SK-N-SH (cell line): ENCODE data around the gene ATP6V1F. TPM values are rescaled to one million over a fixed set of nuclear protein-coding genes. Genes with fewer than 3 reads are reported as not detected.

Experiments used
- CTCF ChIA-PET: fragments of 300-600, 350-600 bp; formaldehyde crosslinking; extraction: SDS; loops from one replicate; lab custom pipeline; 2021; lab: Yijun Ruan, JAX
- POLR2A ChIA-PET: fragments of 350-600 bp; sonication (Branson Sonifier 250); formaldehyde crosslinking; extraction: SDS; loops from one replicate; lab custom pipeline; 2020; ENCODE audit warnings: antibody characterized with exemption, inconsistent platforms; lab: Yijun Ruan, JAX
- DNase-seq: peaks from one replicate; pipeline ENCODE4 v3.0.0; 2012
- H2AFZ ChIP-seq: fragments of 200-600 bp; sonication (generic); 2 replicates; pipeline ENCODE4 v1.8.1; 2016; ENCODE audit warnings: antibody characterized with exemption, mild to moderate bottlenecking, low read depth
- H3F3A ChIP-seq: fragments of 200-600 bp; sonication (generic); replicated peaks from 2 replicates; pipeline ENCODE3; 2016; ENCODE audit warnings: antibody characterized with exemption, mild to moderate bottlenecking; ENCODE audit not compliant: insufficient read depth
- H3K27ac ChIP-seq, 2 experiments: fragments of 200-500 bp in 1 of 2; fragments of 200-600 bp in 1 of 2; sonication (Bioruptor generic) in 1 of 2; sonication (generic), shearing (Covaris generic) in 1 of 2; 2 replicates each; pipeline versions ENCODE4 v1.5.1 to v1.6.1; 2014 to 2016; ENCODE audit warnings: low read depth in 2 of 2, inconsistent platforms in 1 of 2, low read length in 1 of 2, mild to moderate bottlenecking in 1 of 2, mixed read lengths in 1 of 2
- H3K27me3 ChIP-seq: fragments of 200-600 bp; sonication (generic), shearing (Covaris generic); 2 replicates; pipeline ENCODE4 v1.6.1; 2016; ENCODE audit warnings: mixed run types; ENCODE audit not compliant: insufficient read depth
- H3K36me3 ChIP-seq, 2 experiments: fragments of 200-500 bp in 1 of 2; fragments of 200-600 bp in 1 of 2; sonication (Bioruptor generic) in 1 of 2; sonication (generic) in 1 of 2; replicated peaks in 1 of 2; 2 replicates each; pipeline versions ENCODE3 to v1.5.1; 2014 to 2016; ENCODE audit warnings: low read length in 1 of 2, mild to moderate bottlenecking in 1 of 2; ENCODE audit not compliant: insufficient read depth in 2 of 2, control insufficient read depth in 1 of 2
- H3K4me1 ChIP-seq, 2 experiments: fragments of 200-500 bp in 1 of 2; fragments of 200-600 bp in 1 of 2; sonication (Bioruptor generic) in 1 of 2; sonication (generic), shearing (Covaris generic) in 1 of 2; 2 replicates each; pipeline versions ENCODE4 v1.5.1 to v1.6.1; 2014 to 2016; ENCODE audit warnings: low read depth in 1 of 2, low read length in 1 of 2, mixed run types in 1 of 2; ENCODE audit not compliant: insufficient read depth in 2 of 2, control insufficient read depth in 1 of 2
- H3K4me2 ChIP-seq: fragments of 200-600 bp; sonication (generic), shearing (Covaris generic); 2 replicates; pipeline ENCODE4 v1.6.1; 2017; ENCODE audit warnings: mixed run types
- H3K4me3 ChIP-seq, 2 experiments: fragments of 200-500 bp in 1 of 2; fragments of 200-600 bp in 1 of 2; sonication (Bioruptor generic) in 1 of 2; sonication (generic), shearing (Covaris generic) in 1 of 2; 2 replicates each; pipeline versions ENCODE4 v1.5.1 to v1.8.1; 2014 to 2016; ENCODE audit warnings: low read depth in 2 of 2, inconsistent platforms in 1 of 2, low read length in 1 of 2, mild to moderate bottlenecking in 1 of 2, mixed read lengths in 1 of 2, moderate library complexity in 1 of 2
- H3K79me2 ChIP-seq: fragments of 200-600 bp; sonication (generic); 2 replicates; pipeline ENCODE4 v1.8.1; 2017; ENCODE audit warnings: mild to moderate bottlenecking; ENCODE audit not compliant: insufficient read depth
- H3K9ac ChIP-seq: fragments of 200-600 bp; sonication (generic); 2 replicates; pipeline ENCODE4 v1.6.1; 2017; ENCODE audit warnings: mixed run types
- H3K9me2 ChIP-seq: fragments of 200-600 bp; sonication (generic); 2 replicates; pipeline ENCODE4 v1.6.1; 2017; ENCODE audit warnings: mixed run types
- H3K9me3 ChIP-seq: fragments of 200-600 bp; sonication (generic); 2 replicates; pipeline ENCODE4 v1.6.1; 2017; ENCODE audit warnings: mixed run types, mild to moderate bottlenecking, moderate library complexity
- H4K20me1 ChIP-seq: fragments of 200-600 bp; sonication (generic); 2 replicates; pipeline ENCODE4 v1.6.1; 2017; ENCODE audit warnings: mild to moderate bottlenecking, mixed run types; ENCODE audit not compliant: insufficient read depth
- CHD2 ChIP-seq: fragments of 150-350 bp; IDR thresholded peaks from 2 replicates; pipeline ENCODE4 v1.6.1; 2018; ENCODE audit warnings: low read length; ENCODE audit not compliant: partially characterized antibody
- EP300 ChIP-seq, 2 experiments: IDR thresholded peaks; 2 replicates each; pipeline versions ENCODE4 v1.4.0 to v1.6.1; 2012; ENCODE audit warnings: borderline replicate concordance in 1 of 2, low read depth in 1 of 2, low read length in 1 of 2
- EZH2phosphoT487 ChIP-seq: fragments of 200-600 bp; sonication (generic); IDR thresholded peaks from 2 replicates; pipeline ENCODE4 v1.6.1; 2017; ENCODE audit warnings: low read depth, mixed run types, mild to moderate bottlenecking, antibody characterized with exemption, moderate library complexity, borderline replicate concordance
- FOSL2 ChIP-seq: IDR thresholded peaks from 2 replicates; pipeline ENCODE4 v1.4.0; 2012; ENCODE audit warnings: low read depth, mild to moderate bottlenecking, moderate library complexity, borderline replicate concordance
- FOXM1 ChIP-seq: IDR thresholded peaks from 2 replicates; pipeline ENCODE4 v1.4.0; 2012; ENCODE audit warnings: low read depth, mild to moderate bottlenecking
- GABPA ChIP-seq: IDR thresholded peaks from 2 replicates; pipeline ENCODE4 v1.4.0; 2012; ENCODE audit warnings: low read depth, mild to moderate bottlenecking
- GATA2 ChIP-seq: sonication (generic); formaldehyde crosslinking; IDR thresholded peaks from 2 replicates; pipeline ENCODE4 v1.5.0; 2020; ENCODE audit warnings: mild to moderate bottlenecking, missing genetic modification reagents
- IRF3 ChIP-seq: fragments of 150-350 bp; IDR thresholded peaks from 2 replicates; pipeline ENCODE4 v1.6.1; 2016; ENCODE audit warnings: mild to moderate bottlenecking, low read depth, low read length
- JUND ChIP-seq: IDR thresholded peaks from 2 replicates; pipeline ENCODE4 v1.4.0; 2012
- MAX ChIP-seq: IDR thresholded peaks from 2 replicates; pipeline ENCODE4 v1.4.0; 2012; ENCODE audit warnings: low read depth
- MEF2A ChIP-seq: IDR thresholded peaks from 2 replicates; pipeline ENCODE4 v1.4.0; 2012; ENCODE audit warnings: low read depth, borderline replicate concordance
- MXI1 ChIP-seq: IDR thresholded peaks from 2 replicates; pipeline ENCODE4 v1.6.1; 2012; ENCODE audit warnings: mild to moderate bottlenecking, low read depth, low read length, improper control_type of control experiment
- NFIC ChIP-seq: IDR thresholded peaks from 2 replicates; pipeline ENCODE4 v1.4.0; 2012; ENCODE audit warnings: borderline replicate concordance
- NRF1 ChIP-seq: IDR thresholded peaks from 2 replicates; pipeline ENCODE4 v1.6.1; 2012; ENCODE audit warnings: low read depth, mild to moderate bottlenecking, low read length
- PBX3 ChIP-seq: IDR thresholded peaks from 2 replicates; pipeline ENCODE4; 2012
- POLR2AphosphoS5 ChIP-seq: IDR thresholded peaks from 2 replicates; pipeline ENCODE4 v1.6.1; 2012; ENCODE audit warnings: low read depth, low read length
- RAD21 ChIP-seq: IDR thresholded peaks from 2 replicates; pipeline ENCODE4 v1.6.1; 2012; ENCODE audit warnings: mild to moderate bottlenecking, low read length
- REST ChIP-seq: IDR thresholded peaks from 2 replicates; pipeline ENCODE4 v1.6.1; 2012; ENCODE audit warnings: mild to moderate bottlenecking, low read depth, low read length, moderate library complexity
- RFX5 ChIP-seq: IDR thresholded peaks from 2 replicates; pipeline ENCODE4 v1.6.1; 2012; ENCODE audit warnings: mild to moderate bottlenecking, improper control_type of control experiment, low read length
- RXRA ChIP-seq: IDR thresholded peaks from 2 replicates; pipeline ENCODE4 v1.4.0; 2012; ENCODE audit warnings: low read depth, mild to moderate bottlenecking, borderline replicate concordance
- SMC3 ChIP-seq: IDR thresholded peaks from 2 replicates; pipeline ENCODE4 v1.6.1; 2012; ENCODE audit warnings: low read depth, low read length, improper control_type of control experiment
- TAF1 ChIP-seq: IDR thresholded peaks from 2 replicates; pipeline ENCODE4 v1.6.1; 2012; ENCODE audit warnings: low read depth, mild to moderate bottlenecking, low read length, moderate library complexity, borderline replicate concordance
- TCF12 ChIP-seq: IDR thresholded peaks from 2 replicates; pipeline ENCODE4 v1.4.0; 2012
- TEAD4 ChIP-seq: IDR thresholded peaks from 2 replicates; pipeline ENCODE4 v1.4.0; 2012; ENCODE audit warnings: mild to moderate bottlenecking, borderline replicate concordance; ENCODE audit not compliant: insufficient read depth
- WGBS: methylation state at CpG from one replicate; pipeline ENCODE4 v1.1.6; 2017; ENCODE audit warnings: low lambda C conversion rate; 5-methylcytosine and 5-hydroxymethylcytosine counted together
- polyA plus RNA-seq, 3 experiments: library from polyadenylated mRNA; depleted of rRNA; stranded (reverse); fragments of >200 nt; gene quantifications; 2 replicates each; pipeline ENCODE4 v1.2.3, GENCODE V29; 2012
- TF ChIP-seq, protein P1 (sequence below): fragments of 200-600 bp; sonication (generic); IDR thresholded peaks from 2 replicates; pipeline ENCODE4 v1.6.1; 2017; ENCODE audit warnings: antibody characterized with exemption, mild to moderate bottlenecking, moderate library complexity

Gene ATP6V1F
- polyA plus RNA-seq, 1 of the 3 experiments (the other 2 are of a cell fraction): 495 TPM

DNA sequence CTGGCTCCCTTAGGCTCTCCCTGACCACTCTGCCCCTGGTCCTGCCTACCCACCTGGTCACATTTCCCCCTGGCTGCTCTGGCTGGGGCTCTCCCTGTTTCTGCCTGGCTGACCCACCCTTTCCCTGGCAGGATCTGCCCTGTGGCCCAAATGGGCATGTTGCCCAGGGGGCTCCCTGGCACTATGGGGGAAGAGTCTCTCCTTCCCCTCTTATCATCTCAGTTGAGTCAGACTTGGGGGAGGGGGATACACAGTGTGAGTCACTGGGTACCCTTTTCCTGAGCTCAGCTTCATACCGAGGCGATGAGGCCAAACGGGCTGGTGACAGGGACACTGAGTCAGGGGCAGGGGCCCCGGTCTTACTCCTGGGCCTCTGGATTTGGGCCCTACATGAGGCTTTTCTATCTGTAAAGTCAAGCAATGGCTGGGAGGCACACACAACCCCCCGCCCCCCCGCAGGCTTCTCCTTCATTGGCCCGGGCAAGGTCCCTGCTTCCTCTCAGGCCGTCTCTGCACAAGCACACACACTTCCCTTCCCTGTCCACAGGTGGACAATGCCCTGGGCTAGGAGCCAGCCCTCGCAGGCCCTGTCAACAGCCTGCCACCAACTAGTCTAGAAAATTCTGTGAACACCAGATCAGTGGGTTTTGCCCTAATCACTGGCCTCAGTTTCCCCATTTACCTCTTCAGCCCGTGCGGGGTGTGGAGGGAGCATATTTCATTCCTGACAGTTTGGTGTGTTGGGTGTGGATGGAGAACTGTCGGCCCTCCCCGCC is 33.1 kb upstream of the ATP6V1F start:
- H3K9ac ChIP-seq: peak overlapping the region; percentile 64; the same call in 1 of the 2 replicates
- H3K4me2 ChIP-seq: peak overlapping the region; percentile 83
- WGBS: 7% methylated on average over 8 of the region's 13 CpGs
- H4K20me1 ChIP-seq: peaks cover 31% of the 10 kb centered on the region
- H3K79me2 ChIP-seq: peaks cover 43% of the 10 kb centered on the region
- H3K9me3 ChIP-seq: no peaks in the 10 kb centered on the region
- peaks cover 48% of the 10 kb centered on the region for H3F3A ChIP-seq
- ChIA-PET CTCF (interaction anchor here (0.6 to 3.7 kb wide), 5 partner anchors 12 to 74 kb away, joined by 3 to 12 read pairs (median 5); partner anchors contain the start of gene ATP6V1F), POLR2A (interaction anchor here (1.6 kb wide), 1 partner anchor 20 kb away, joined by 6 read pairs; no protein-coding TSS in a partner anchor)
- peak overlapping the region; percentile 26 to 98; a peak in 3 of 4 replicates for H3K27ac ChIP-seq
- H3K4me3 ChIP-seq: peak overlapping the region; percentile 57 to 68; a peak in 3 of 4 replicates
- H3K27me3 ChIP-seq: no peaks in the 10 kb centered on the region
- DNase-seq: peak; percentile 73
- no peaks in the 10 kb centered on the region for H3K36me3 ChIP-seq
- H3K4me1 ChIP-seq: peaks cover 38 to 43% of the 10 kb centered on the region in 2 experiments; a peak in 3 of 4 replicates
- no peaks in the 10 kb centered on the region for H3K9me2 ChIP-seq
- peak overlapping the region; percentile 63; the same call in 1 of the 2 replicates for H2AFZ ChIP-seq
- peak in 1 of 2 experiments; percentile 87; a peak in 3 of 4 replicates for TF ChIP-seq EP300 (IDR thresholded peaks at IDR 0.05; ENCODE audit: borderline replicate concordance in 1 of 2, low read depth in 1 of 2, low read length in 1 of 2)
- peak; percentile 51 for TF ChIP-seq MAX
- peak; percentile 87; the same call in 1 of the 2 replicates for TF ChIP-seq MEF2A
- peak; percentile 71 for TF ChIP-seq PBX3
- TF ChIP-seq TEAD4: peak; percentile 83
- no peak for TF ChIP-seq NRF1
- no peak for TF ChIP-seq MXI1
- no peak for TF ChIP-seq SMC3
- TF ChIP-seq, protein P1, sequence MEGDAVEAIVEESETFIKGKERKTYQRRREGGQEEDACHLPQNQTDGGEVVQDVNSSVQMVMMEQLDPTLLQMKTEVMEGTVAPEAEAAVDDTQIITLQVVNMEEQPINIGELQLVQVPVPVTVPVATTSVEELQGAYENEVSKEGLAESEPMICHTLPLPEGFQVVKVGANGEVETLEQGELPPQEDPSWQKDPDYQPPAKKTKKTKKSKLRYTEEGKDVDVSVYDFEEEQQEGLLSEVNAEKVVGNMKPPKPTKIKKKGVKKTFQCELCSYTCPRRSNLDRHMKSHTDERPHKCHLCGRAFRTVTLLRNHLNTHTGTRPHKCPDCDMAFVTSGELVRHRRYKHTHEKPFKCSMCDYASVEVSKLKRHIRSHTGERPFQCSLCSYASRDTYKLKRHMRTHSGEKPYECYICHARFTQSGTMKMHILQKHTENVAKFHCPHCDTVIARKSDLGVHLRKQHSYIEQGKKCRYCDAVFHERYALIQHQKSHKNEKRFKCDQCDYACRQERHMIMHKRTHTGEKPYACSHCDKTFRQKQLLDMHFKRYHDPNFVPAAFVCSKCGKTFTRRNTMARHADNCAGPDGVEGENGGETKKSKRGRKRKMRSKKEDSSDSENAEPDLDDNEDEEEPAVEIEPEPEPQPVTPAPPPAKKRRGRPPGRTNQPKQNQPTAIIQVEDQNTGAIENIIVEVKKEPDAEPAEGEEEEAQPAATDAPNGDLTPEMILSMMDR: no peak
- TF ChIP-seq NFIC: peak; percentile 99
- TF ChIP-seq TAF1: 0 out of 2 replicates have a peak, but pooled peaks have one; percentile 23
- no peak for TF ChIP-seq EZH2phosphoT487
- TF ChIP-seq REST: no peak
- no peak for TF ChIP-seq GATA2 (CRISPR knock-in tag)
- TF ChIP-seq JUND: peak; percentile 99
- no peak for TF ChIP-seq GABPA
- no peak for TF ChIP-seq RFX5
- TF ChIP-seq POLR2AphosphoS5: peak; percentile 62; the same call in 1 of the 2 replicates
- peak; percentile 83 for TF ChIP-seq TCF12
- no peak for TF ChIP-seq IRF3
- no peak for TF ChIP-seq RAD21
- TF ChIP-seq CHD2: no peak
- peak; percentile 92 for TF ChIP-seq RXRA
- TF ChIP-seq FOSL2: peak; percentile 100
- no peak; the same call in 1 of the 2 replicates for TF ChIP-seq FOXM1
